GM12891 (cell line): ENCODE data around the gene ENTPD8.

ENCODE experiments used
- DNase-seq: peaks from one replicate; pipeline ENCODE4 v3.0.0; 2011; ENCODE audit warnings: low spot score; ENCODE audit not compliant: insufficient read length
- FAIRE-seq: peaks from 2 replicates; lab custom pipeline; 2011; peaks lifted over from hg19 to GRCh38; lab: Jason Lieb, UNC
- PAX5 ChIP-seq: IDR thresholded peaks from 2 replicates; pipeline ENCODE4 v1.6.1; 2011; ENCODE audit warnings: low read length, moderate library complexity, mild to moderate bottlenecking; ENCODE audit not compliant: insufficient read depth, severe bottlenecking
- POLR2A ChIP-seq: IDR thresholded peaks from 2 replicates; pipeline ENCODE4 v1.6.1; 2011; ENCODE audit warnings: low read depth, low read length, control low read depth
- POLR2AphosphoS5 ChIP-seq: IDR thresholded peaks from 2 replicates; pipeline ENCODE4 v1.6.1; 2011; ENCODE audit warnings: low read depth, low read length, control low read depth
- POU2F2 ChIP-seq: IDR thresholded peaks from 2 replicates; pipeline ENCODE4 v1.6.1; 2011; ENCODE audit warnings: low read depth, mild to moderate bottlenecking, control low read depth, low read length, moderate library complexity
- SPI1 ChIP-seq: IDR thresholded peaks from 2 replicates; pipeline ENCODE4 v1.6.1; 2011; ENCODE audit warnings: low read depth, low read length, control low read depth
- TAF1 ChIP-seq: IDR thresholded peaks from 2 replicates; pipeline ENCODE4 v1.6.1; 2011; ENCODE audit warnings: low read depth, low read length, control low read depth

The ENTPD8 gene

GRCh38 chr9:137396634-137397367 lies 44.4 kb downstream of the ENTPD8 start:
- TF ChIP-seq POU2F2 (no peak), SPI1 (no peak), POLR2A (no peak), POLR2AphosphoS5 (no peak), TAF1 (no peak), PAX5 (no peak)
- DNase-seq = no peak
- FAIRE-seq = no peak

DNA sequence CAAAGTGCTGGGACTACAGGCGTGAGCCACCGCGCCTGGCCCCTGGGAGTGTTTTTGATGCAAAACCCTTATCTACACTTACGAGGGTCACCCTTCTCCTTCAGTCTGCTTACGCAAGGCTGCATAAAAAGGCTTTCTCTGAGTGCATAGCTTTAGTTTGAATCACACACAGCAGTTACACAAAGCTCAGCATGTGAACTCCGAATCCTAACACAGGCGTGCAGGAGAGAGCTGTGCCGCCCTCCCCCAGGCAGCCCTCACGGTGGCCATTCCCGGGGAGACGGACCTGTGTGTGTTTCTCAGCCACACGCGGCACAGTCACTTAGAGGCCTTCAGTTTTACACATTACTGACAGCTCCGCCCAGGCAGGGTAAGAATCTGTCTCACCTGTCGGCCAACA lies 44.9 kb downstream of the ENTPD8 start:
- DNase-seq = no peak
- TF ChIP-seq TAF1 (no peak), POLR2AphosphoS5 (no peak), SPI1 (no peak), POU2F2 (no peak), PAX5 (no peak), POLR2A (no peak)
- no peak for FAIRE-seq

- FAIRE-seq = no peak
- TF ChIP-seq PAX5 (no peak), TAF1 (no peak), POLR2A (no peak), POU2F2 (no peak), POLR2AphosphoS5 (no peak), SPI1 (no peak)
- DNase-seq = no peak
Measured at GRCh38 chr9:137395666-137396010, 45.5 kb downstream of the ENTPD8 start.

DNA sequence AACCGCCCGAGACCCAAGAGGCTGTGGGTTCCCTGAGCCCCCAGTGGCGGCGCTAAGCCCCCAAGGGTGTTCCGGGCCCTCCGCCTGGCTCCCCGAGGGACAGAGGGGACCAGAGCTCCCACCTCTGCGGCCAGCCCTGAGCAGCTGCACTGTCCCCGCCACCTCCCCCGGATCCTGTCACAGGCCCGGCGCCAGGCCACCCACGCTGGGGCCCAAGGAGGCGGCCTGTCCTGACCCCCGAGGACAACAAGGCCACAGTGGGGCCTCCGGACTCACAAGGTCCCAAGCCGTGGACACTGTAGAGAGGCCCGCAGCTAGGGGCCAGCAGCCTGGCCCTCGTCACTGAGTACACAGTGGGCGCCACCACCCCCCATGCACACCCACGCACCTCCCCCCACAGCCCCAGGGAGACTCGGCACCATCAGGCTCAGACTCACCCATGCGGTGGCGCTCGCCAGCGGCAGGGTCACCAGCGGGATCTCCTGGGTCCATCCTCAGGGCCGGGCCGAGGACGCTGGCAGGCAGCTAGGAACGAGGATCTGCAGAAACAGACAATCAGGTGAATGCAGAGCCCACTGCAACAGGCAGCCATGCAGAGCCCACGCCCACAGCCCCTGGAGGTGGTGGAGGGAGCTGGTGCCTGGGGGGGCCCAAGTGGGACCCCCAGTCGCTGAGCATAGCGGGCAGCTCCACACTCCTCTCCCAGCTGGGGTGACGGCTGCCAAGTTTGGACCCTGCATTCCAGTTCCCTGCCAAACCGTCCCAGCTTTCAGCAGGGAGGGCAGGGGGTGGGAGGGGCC lies 46.1 kb downstream of the ENTPD8 start:
- no peak for TF ChIP-seq POU2F2
- no peak for TF ChIP-seq PAX5
- no peak for TF ChIP-seq TAF1
- TF ChIP-seq POLR2A = no peak
- TF ChIP-seq POLR2AphosphoS5 = no peak
- no peak for TF ChIP-seq SPI1
- DNase-seq = no peak
- FAIRE-seq = no peak

DNA sequence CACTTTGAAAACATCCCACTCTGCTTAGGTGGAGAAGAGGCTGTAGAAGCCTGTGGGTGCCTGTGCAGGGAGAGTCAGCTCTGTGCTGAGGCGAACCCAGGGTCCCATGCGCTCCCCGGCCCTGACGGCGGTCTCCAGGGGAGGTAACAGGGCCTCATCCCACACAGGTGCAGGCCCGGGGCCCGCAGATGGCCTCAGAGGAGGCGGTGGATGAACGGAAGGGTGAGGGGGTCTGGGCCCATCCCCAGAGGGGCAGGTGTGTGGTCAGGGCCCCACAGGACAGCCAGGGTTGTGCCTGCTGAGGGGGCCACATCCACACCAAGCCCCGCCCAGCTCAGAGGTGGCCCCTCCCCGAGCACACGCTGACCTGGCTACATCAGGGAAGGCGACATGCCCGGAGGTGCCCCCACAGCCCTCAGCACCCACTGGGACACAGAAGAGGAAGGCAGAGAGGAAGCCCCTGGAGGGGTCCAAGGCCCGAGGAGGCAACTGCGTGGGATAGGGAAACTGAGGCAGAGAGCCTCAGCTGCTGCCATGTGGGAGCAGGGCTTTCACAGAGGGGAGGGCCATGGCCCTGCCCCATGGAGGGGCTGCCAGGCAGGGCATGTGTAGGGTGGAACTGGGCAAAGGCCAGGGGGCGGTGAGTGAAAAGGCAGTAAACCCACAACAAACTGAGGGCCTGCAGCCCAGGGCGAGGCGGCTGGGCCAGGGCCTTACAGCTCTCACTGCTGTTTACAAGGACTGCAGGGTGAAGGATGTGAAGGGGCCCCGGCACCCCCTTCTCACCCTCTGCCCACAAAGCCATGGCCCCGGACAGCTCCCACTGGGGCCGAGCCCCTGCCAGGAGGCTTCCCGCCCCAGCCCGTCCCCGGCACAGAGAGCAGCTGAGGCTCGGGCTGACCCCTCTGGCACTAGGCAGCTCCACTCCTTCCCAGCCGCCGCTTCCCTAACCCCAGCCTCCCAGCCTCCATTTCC lies 47.7 kb downstream of the ENTPD8 start:
- DNase-seq = no peak
- no peak for FAIRE-seq
- no peak for TF ChIP-seq SPI1
- no peak for TF ChIP-seq POLR2A
- TF ChIP-seq TAF1 = no peak
- no peak for TF ChIP-seq POU2F2
- TF ChIP-seq POLR2AphosphoS5 = no peak
- TF ChIP-seq PAX5 = no peak

DNA sequence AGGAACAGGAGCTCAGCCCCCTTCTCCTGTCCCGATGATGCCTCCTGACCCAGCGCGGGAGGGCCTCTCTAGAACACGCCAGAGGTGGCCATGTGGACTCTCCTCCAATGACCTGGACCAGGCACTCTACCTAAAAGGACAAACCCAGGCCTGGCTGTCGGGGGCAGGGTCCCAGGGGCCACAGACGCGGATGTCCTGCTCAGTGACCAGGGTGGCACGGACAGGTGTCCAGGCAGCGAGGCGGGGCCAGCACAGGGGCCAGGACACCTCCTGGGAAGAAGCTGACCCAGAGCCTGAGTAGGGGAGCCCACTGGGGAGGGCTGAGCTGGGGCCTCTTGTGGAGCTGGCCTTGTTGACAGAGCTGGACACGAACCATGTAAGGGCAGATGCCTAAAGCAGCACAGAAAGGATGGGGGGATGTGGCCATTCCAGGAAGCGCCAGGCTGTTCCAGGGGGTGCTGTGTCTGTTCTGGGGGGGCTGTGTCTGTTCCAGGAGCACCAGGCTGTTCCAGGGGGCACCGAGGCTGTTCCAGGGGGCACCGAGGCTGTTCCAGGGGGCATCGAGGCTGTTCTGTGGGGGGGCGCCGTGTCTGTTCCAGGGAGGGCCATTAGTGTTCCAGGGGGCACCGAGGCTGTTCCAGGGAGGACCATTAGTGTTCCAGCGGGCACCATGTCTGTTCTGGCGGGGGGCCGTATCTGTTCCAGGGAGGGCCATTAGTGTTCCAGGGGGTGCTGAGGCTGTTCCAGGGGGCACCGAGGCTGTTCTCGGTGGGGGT lies 48.7 kb downstream of the ENTPD8 start:
- no peak for TF ChIP-seq POLR2A
- TF ChIP-seq PAX5 = no peak
- no peak for TF ChIP-seq POU2F2
- TF ChIP-seq TAF1 = no peak
- no peak for TF ChIP-seq SPI1
- TF ChIP-seq POLR2AphosphoS5 = no peak
- FAIRE-seq (no peak), DNase-seq (no peak)

GRCh38 chr9:137391411-137391754 lies 49.8 kb downstream of the ENTPD8 start:
- DNase-seq = no peak
- no peak for TF ChIP-seq SPI1
- no peak for TF ChIP-seq TAF1
- TF ChIP-seq POLR2AphosphoS5 = no peak
- no peak for TF ChIP-seq POLR2A
- TF ChIP-seq PAX5 = no peak
- no peak for TF ChIP-seq POU2F2
- no peak for FAIRE-seq

DNA sequence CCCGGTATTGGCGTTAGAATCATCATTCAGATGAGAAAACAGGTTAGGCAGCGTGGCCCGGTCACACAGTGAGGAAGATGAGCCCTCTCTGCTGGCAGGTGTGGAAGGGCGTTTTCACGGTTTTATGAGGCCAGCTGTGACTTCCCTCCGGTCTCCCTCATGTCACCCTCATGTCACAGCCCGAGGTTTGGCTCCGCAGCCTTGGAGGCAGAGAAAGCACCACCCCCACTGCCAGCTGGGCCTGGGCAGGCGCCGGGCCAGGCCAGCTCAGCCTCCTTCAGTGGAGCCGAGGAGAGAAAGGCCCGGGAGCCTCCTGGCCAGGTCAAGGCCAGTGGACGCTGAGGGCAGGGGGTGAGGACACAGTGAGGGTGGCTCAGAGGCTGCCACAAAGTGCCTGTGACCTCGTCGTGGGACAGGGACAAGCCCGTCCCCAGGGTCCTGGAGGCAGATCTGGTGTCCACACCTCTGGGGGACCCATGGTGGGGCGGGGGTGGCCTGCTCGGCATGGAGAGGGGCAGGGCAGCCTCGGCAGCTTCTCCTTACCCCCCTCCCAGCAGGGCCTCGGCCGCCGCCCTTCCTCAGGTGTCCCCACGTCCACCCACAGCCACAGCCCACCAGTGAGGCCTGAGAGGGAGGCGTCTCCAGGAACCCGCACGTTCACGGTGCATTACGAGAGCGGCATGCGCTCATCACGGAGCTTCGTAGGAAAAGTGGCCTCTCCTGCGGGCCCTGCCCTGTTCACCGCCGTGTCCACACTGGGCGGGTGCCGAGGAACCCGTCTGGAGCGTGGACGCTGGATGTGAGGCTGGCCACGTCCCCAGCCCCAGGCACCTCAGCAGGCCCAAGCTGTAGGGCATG lies 50.4 kb downstream of the ENTPD8 start:
- TF ChIP-seq POU2F2 (no peak), POLR2AphosphoS5 (no peak), POLR2A (no peak), PAX5 (no peak), SPI1 (no peak), TAF1 (no peak)
- DNase-seq (no peak), FAIRE-seq (peak; percentile 75)

- TF ChIP-seq SPI1 = no peak
- no peak for TF ChIP-seq TAF1
- TF ChIP-seq POLR2AphosphoS5 = no peak
- TF ChIP-seq PAX5 = no peak
- no peak for TF ChIP-seq POU2F2
- TF ChIP-seq POLR2A = no peak
- FAIRE-seq (no peak), DNase-seq (no peak)
Measured at GRCh38 chr9:137389428-137389746, 51.8 kb downstream of the ENTPD8 start.
